HCT116 (cell line): ENCODE measurements around the gene CRHR1. TPM values are rescaled to one million over a fixed set of nuclear protein-coding genes. Genes with fewer than 3 reads are reported as not detected.

Experiments
- ATAC-seq: fragments of 200-7000 bp; cut with Tn5 transposase; 2 replicates; pipeline ENCODE4 v1.9.1; 2020; ENCODE audit warnings: mild to moderate bottlenecking, moderate library complexity
- BruUV-seq: library from RNA; stranded (reverse); fragments of 400-500 nt; replicated peaks from 2 replicates; lab custom pipeline; 2021; lab: Mats Ljungman, UMichigan
- CTCF ChIA-PET: fragments of 300-600 bp; sonication (Branson Sonifier 250); formaldehyde crosslinking; loops from one replicate; lab custom pipeline; 2021; ENCODE audit warnings: antibody characterized with exemption; lab: Charles Lee
- POLR2A ChIA-PET: fragments of 300-600, 350-600 bp; sonication (Branson Sonifier 250); formaldehyde crosslinking; loops from one replicate; lab custom pipeline; 2021; ENCODE audit warnings: antibody characterized with exemption; lab: Charles Lee
- RAD21 ChIA-PET, 2 experiments: fragments of 300-600 bp; sonication (Branson Sonifier 250); formaldehyde crosslinking; loops; one replicate each; lab custom pipeline; 2023; ENCODE audit warnings: low total read pairs in 2 of 2; ENCODE audit not compliant: uncharacterized antibody in 2 of 2, unreplicated experiment in 2 of 2, low non-redundant PET in 1 of 2; lab: Charles Lee
- DNase-seq: peaks from one replicate; pipeline ENCODE4 v3.0.0-alpha.2; 2010; ENCODE audit warnings: low read depth, low spot score
- H2AFZ ChIP-seq: fragments of 200-600 bp; shearing (Covaris generic), sonication (generic); 2 replicates; pipeline ENCODE4 v1.6.1; 2017; ENCODE audit warnings: low read depth, mixed run types, mixed read lengths, antibody characterized with exemption, low read length; ENCODE audit not compliant: poor library complexity, severe bottlenecking
- H3K27ac ChIP-seq: 2 replicates; pipeline ENCODE4 v1.5.1; 2012; ENCODE audit warnings: low read depth, low read length
- H3K27me3 ChIP-seq: fragments of 200-600 bp; sonication (generic); 2 replicates; pipeline ENCODE4 v1.6.1; 2016; ENCODE audit warnings: mixed run types, low read length, mixed read lengths; ENCODE audit not compliant: insufficient read depth
- H3K36me3 ChIP-seq, 2 experiments: fragments of 200-500 bp in 1 of 2; fragments of 200-600 bp in 1 of 2; sonication (Bioruptor generic) in 1 of 2; sonication (generic) in 1 of 2; 2 replicates each; pipeline versions ENCODE4 v1.5.1 to v1.6.1; 2014 to 2016; ENCODE audit warnings: low read length in 2 of 2, inconsistent platforms in 1 of 2, mixed read lengths in 1 of 2, mixed run types in 1 of 2; ENCODE audit not compliant: insufficient read depth in 2 of 2, control insufficient read depth in 1 of 2
- H3K4me1 ChIP-seq, 2 experiments: fragments of 200-600 bp in 1 of 2; sonication (generic) in 1 of 2; 2 replicates each; pipeline versions ENCODE4 v1.5.1 to v1.6.1; 2012 to 2017; ENCODE audit warnings: low read length in 2 of 2, inconsistent platforms in 1 of 2, mild to moderate bottlenecking in 1 of 2, mixed read lengths in 1 of 2, mixed run types in 1 of 2, moderate library complexity in 1 of 2; ENCODE audit not compliant: insufficient read depth in 2 of 2, control insufficient read depth in 1 of 2
- H3K4me2 ChIP-seq: fragments of 200-600 bp; sonication (generic); 2 replicates; pipeline ENCODE4 v1.6.1; 2017; ENCODE audit warnings: mixed run types, low read length, mixed read lengths
- H3K4me3 ChIP-seq, 2 experiments: fragments of 200-600 bp in 1 of 2; sonication (generic) in 1 of 2; replicated peaks in 1 of 2; 2 replicates each; pipeline ENCODE4 v1.5.1; 2011 to 2016; ENCODE audit warnings: low read length in 2 of 2, control low read depth in 1 of 2, low read depth in 1 of 2, mild to moderate bottlenecking in 1 of 2, mixed read lengths in 1 of 2, mixed run types in 1 of 2
- H3K79me2 ChIP-seq: fragments of 200-600 bp; sonication (generic); 2 replicates; pipeline ENCODE4 v1.6.1; 2017; ENCODE audit warnings: mild to moderate bottlenecking, mixed run types, low read length, moderate library complexity, mixed read lengths; ENCODE audit not compliant: insufficient read depth
- H3K9ac ChIP-seq: fragments of 200-600 bp; sonication (generic); 2 replicates; pipeline ENCODE4 v1.6.1; 2016; ENCODE audit warnings: low read length, mixed read lengths
- H3K9me2 ChIP-seq: fragments of 200-600 bp; sonication (generic), shearing (Covaris generic); 2 replicates; pipeline ENCODE4 v1.6.1; 2017; ENCODE audit warnings: mixed run types, mild to moderate bottlenecking, moderate library complexity; ENCODE audit not compliant: insufficient read depth
- H3K9me3 ChIP-seq, 2 experiments: fragments of 200-500 bp in 1 of 2; fragments of 200-600 bp in 1 of 2; sonication (Bioruptor generic) in 1 of 2; sonication (generic) in 1 of 2; 2 replicates each; pipeline ENCODE4 v1.6.1; 2014 to 2017; ENCODE audit warnings: low read length in 2 of 2, mixed read lengths in 2 of 2, inconsistent platforms in 1 of 2, low read depth in 1 of 2, mild to moderate bottlenecking in 1 of 2, mixed run types in 1 of 2, moderate library complexity in 1 of 2; ENCODE audit not compliant: control insufficient read depth in 1 of 2, insufficient read depth in 1 of 2
- H4K20me1 ChIP-seq: fragments of 200-600 bp; sonication (generic), shearing (Covaris generic); 2 replicates; pipeline ENCODE4 v1.6.1; 2017; ENCODE audit warnings: mixed run types, mild to moderate bottlenecking, moderate library complexity; ENCODE audit not compliant: insufficient read depth
- CBX3 ChIP-seq: IDR thresholded peaks from 2 replicates; pipeline ENCODE4 v1.6.1; 2012; ENCODE audit warnings: low read depth
- CEBPB ChIP-seq: IDR thresholded peaks from 2 replicates; pipeline ENCODE4 v1.6.1; 2012; ENCODE audit warnings: low read depth
- CTCF ChIP-seq, 3 experiments: fragments of 200-600 bp in 1 of 3; sonication (generic) in 1 of 3; IDR thresholded peaks in 2 of 3; conservative IDR thresholded peaks in 1 of 3; 2 replicates each; pipeline ENCODE4 v1.5.1; 2012 to 2017; ENCODE audit warnings: low read depth in 2 of 3, low read length in 2 of 3, antibody characterized with exemption in 1 of 3, borderline replicate concordance in 1 of 3, control low read depth in 1 of 3, mild to moderate bottlenecking in 1 of 3, mixed read lengths in 1 of 3, mixed run types in 1 of 3, moderate library complexity in 1 of 3; ENCODE audit not compliant: insufficient read depth in 1 of 3
- EGR1 ChIP-seq: IDR thresholded peaks from 2 replicates; pipeline ENCODE4 v1.6.1; 2012; ENCODE audit warnings: low read depth
- ELF1 ChIP-seq: IDR thresholded peaks from 2 replicates; pipeline ENCODE4 v1.6.1; 2012; ENCODE audit warnings: low read depth, borderline replicate concordance
- EZH2phosphoT487 ChIP-seq: fragments of 200-600 bp; IDR thresholded peaks from 2 replicates; pipeline ENCODE4 v1.6.1; 2018; ENCODE audit warnings: antibody characterized with exemption, borderline replicate concordance
- FOSL1 ChIP-seq: IDR thresholded peaks from 2 replicates; pipeline ENCODE4 v1.6.1; 2012; ENCODE audit warnings: low read depth
- POLR2AphosphoS5 ChIP-seq: IDR thresholded peaks from 2 replicates; pipeline ENCODE4 v1.6.1; 2011; ENCODE audit warnings: mild to moderate bottlenecking, low read depth, low read length, moderate library complexity
- REST ChIP-seq: IDR thresholded peaks from 2 replicates; pipeline ENCODE4 v1.6.1; 2012; ENCODE audit warnings: low read depth
- SIN3A ChIP-seq: IDR thresholded peaks from 2 replicates; pipeline ENCODE4 v1.6.1; 2012; ENCODE audit warnings: low read depth
- SRF ChIP-seq: IDR thresholded peaks from 2 replicates; pipeline ENCODE4 v1.6.1; 2012; ENCODE audit warnings: low read depth
- TCF7L2 ChIP-seq: IDR thresholded peaks from 2 replicates; pipeline ENCODE4 v1.7.0; 2011; ENCODE audit warnings: borderline replicate concordance, inconsistent platforms; ENCODE audit not compliant: insufficient read depth, insufficient read length; ENCODE audit errors: extremely low read depth
- YY1 ChIP-seq: IDR thresholded peaks from 2 replicates; pipeline ENCODE4 v1.6.1; 2011; ENCODE audit warnings: low read length, low read depth, moderate library complexity, mild to moderate bottlenecking; ENCODE audit not compliant: insufficient replicate concordance; ENCODE audit errors: extremely low read depth
- intact Hi-C: fragments of 100-400 bp; cut with micrococcal nuclease; formaldehyde crosslinking; loops from 2 replicates; pipeline ENCODE4 v1.10.0; 2022
- total RNA-seq: library from RNA; stranded (reverse); gene quantifications from one replicate; pipeline ENCODE4 v1.2.1, GENCODE V29; 2021; ENCODE audit not compliant: unreplicated experiment

Gene CRHR1
- total RNA-seq, 1 experiment from 2014 or later: 0.12 TPM

- POLR2A ChIA-PET: no interaction called here
- Histone ChIP-seq H3K9me3 (no peaks in the 10 kb centered on the region), H3K4me2 (no peak overlapping the region), H3K27ac (no peak overlapping the region), H3K27me3 (no peaks in the 10 kb centered on the region), H3K9me2 (no peaks in the 10 kb centered on the region), H3K4me3 (no peak overlapping the region), H4K20me1 (no peaks in the 10 kb centered on the region), H3K9ac (no peak overlapping the region), H3K36me3 (no peaks in the 10 kb centered on the region), H3K4me1 (peaks cover 0 to 6% of the 10 kb centered on the region in 2 experiments; a peak in 2 of 4 replicates), H2AFZ (no peak overlapping the region), H3K79me2 (no peaks in the 10 kb centered on the region)
- no peak for DNase-seq
- intact Hi-C loops: loop anchor here (10.0 kb wide), 1 partner anchor 641 kb away; no protein-coding TSS in a partner anchor
- CTCF ChIA-PET: interaction anchor here (2.1 kb wide), 1 partner anchor 216 kb away, joined by 8 read pairs; no protein-coding TSS in a partner anchor
- RAD21 ChIA-PET: no interaction called here
- no TSS peak for BruUV-seq
- ATAC-seq: no peak
- TF ChIP-seq POLR2AphosphoS5 (no peak), YY1 (no peak), CEBPB (no peak), EZH2phosphoT487 (no peak), SRF (no peak), TCF7L2 (no peak), ELF1 (no peak), CTCF (IDR thresholded peaks at IDR 0.05 in 2 of 3, conservative IDR thresholded peaks at IDR 0.05 in 1 of 3; ENCODE audit: borderline replicate concordance in 1 of 3, insufficient read depth in 1 of 3, low read depth in 2 of 3, low read length in 2 of 3) (no peak), CBX3 (no peak), EGR1 (no peak), SIN3A (no peak), FOSL1 (no peak), REST (no peak)
Measured at GRCh38 chr17:45855691-45856336, 71.7 kb downstream of the CRHR1 start.
